Measurements from ENCODE around the gene ARL6.

ARL6 gene

GRCh38 chr3:97763586-97764406, 762 bp upstream of the ARL6 start:
- TF ChIP-seq TEAD4 (IDR thresholded peaks at IDR 0.05): no peak
- TF ChIP-seq TAF1 (IDR thresholded peaks at IDR 0.05; ENCODE audit: low read depth): no peak
- TF ChIP-seq CREB1 (IDR thresholded peaks at IDR 0.05; ENCODE audit: low read depth): no peak
- no peak for TF ChIP-seq RAD21 (IDR thresholded peaks at IDR 0.05; ENCODE audit: low read depth)
- TF ChIP-seq, protein P1, sequence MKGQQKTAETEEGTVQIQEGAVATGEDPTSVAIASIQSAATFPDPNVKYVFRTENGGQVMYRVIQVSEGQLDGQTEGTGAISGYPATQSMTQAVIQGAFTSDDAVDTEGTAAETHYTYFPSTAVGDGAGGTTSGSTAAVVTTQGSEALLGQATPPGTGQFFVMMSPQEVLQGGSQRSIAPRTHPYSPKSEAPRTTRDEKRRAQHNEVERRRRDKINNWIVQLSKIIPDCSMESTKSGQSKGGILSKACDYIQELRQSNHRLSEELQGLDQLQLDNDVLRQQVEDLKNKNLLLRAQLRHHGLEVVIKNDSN (IDR thresholded peaks at IDR 0.05): no peak
- TF ChIP-seq EGR1 (IDR thresholded peaks at IDR 0.05): no peak
- TF ChIP-seq EP300 (IDR thresholded peaks at IDR 0.05; ENCODE audit: borderline replicate concordance): no peak
- no peak for TF ChIP-seq FOXM1 (IDR thresholded peaks at IDR 0.05; ENCODE audit: borderline replicate concordance, low read depth)
- no peak for TF ChIP-seq CEBPB (IDR thresholded peaks at IDR 0.05)
- TF ChIP-seq, protein P2, sequence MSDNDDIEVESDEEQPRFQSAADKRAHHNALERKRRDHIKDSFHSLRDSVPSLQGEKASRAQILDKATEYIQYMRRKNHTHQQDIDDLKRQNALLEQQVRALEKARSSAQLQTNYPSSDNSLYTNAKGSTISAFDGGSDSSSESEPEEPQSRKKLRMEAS (IDR thresholded peaks at IDR 0.05): no peak
- TF ChIP-seq, protein P3, sequence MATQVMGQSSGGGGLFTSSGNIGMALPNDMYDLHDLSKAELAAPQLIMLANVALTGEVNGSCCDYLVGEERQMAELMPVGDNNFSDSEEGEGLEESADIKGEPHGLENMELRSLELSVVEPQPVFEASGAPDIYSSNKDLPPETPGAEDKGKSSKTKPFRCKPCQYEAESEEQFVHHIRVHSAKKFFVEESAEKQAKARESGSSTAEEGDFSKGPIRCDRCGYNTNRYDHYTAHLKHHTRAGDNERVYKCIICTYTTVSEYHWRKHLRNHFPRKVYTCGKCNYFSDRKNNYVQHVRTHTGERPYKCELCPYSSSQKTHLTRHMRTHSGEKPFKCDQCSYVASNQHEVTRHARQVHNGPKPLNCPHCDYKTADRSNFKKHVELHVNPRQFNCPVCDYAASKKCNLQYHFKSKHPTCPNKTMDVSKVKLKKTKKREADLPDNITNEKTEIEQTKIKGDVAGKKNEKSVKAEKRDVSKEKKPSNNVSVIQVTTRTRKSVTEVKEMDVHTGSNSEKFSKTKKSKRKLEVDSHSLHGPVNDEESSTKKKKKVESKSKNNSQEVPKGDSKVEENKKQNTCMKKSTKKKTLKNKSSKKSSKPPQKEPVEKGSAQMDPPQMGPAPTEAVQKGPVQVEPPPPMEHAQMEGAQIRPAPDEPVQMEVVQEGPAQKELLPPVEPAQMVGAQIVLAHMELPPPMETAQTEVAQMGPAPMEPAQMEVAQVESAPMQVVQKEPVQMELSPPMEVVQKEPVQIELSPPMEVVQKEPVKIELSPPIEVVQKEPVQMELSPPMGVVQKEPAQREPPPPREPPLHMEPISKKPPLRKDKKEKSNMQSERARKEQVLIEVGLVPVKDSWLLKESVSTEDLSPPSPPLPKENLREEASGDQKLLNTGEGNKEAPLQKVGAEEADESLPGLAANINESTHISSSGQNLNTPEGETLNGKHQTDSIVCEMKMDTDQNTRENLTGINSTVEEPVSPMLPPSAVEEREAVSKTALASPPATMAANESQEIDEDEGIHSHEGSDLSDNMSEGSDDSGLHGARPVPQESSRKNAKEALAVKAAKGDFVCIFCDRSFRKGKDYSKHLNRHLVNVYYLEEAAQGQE (IDR thresholded peaks at IDR 0.05; ENCODE audit: low read depth): no peak
- no peak for TF ChIP-seq TCF12 (IDR thresholded peaks at IDR 0.05; ENCODE audit: low read depth)
- TF ChIP-seq ZBTB7A (IDR thresholded peaks at IDR 0.05; ENCODE audit: low read depth): no peak
- TF ChIP-seq YY1 (IDR thresholded peaks at IDR 0.05; ENCODE audit: low read depth): no peak
- TF ChIP-seq NFIC (IDR thresholded peaks at IDR 0.05): no peak

DNA sequence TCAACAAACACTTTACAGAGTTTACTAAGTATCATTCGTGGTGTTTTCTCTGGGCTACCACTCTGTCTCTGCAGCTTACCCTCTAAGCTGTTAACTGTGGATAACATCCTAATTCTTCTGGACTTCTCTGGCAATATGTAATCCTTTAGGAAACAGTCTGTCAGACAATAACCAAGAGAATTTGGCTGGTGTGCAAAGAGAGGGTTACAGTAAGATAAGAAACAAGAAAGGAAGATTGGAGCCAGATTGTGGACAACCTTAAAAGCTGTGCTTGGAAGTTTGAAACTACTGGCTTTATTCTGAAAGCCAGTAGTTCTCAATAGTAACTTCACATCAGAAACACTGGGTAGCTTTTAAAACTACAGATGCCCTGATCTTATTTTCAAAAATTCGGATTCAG, 778 bp downstream of the ARL6 start:
- no peak for TF ChIP-seq RAD21 (IDR thresholded peaks at IDR 0.05; ENCODE audit: low read depth)
- TF ChIP-seq, protein P1 (IDR thresholded peaks at IDR 0.05): no peak
- TF ChIP-seq EP300 (IDR thresholded peaks at IDR 0.05; ENCODE audit: borderline replicate concordance): no peak
- TF ChIP-seq CREB1 (IDR thresholded peaks at IDR 0.05; ENCODE audit: low read depth): no peak
- no peak for TF ChIP-seq EGR1 (IDR thresholded peaks at IDR 0.05)
- TF ChIP-seq, protein P3 (IDR thresholded peaks at IDR 0.05; ENCODE audit: low read depth): no peak
- TF ChIP-seq FOXM1 (IDR thresholded peaks at IDR 0.05; ENCODE audit: borderline replicate concordance, low read depth): no peak
- TF ChIP-seq CEBPB (IDR thresholded peaks at IDR 0.05): no peak
- TF ChIP-seq NFIC (IDR thresholded peaks at IDR 0.05): no peak
- no peak for TF ChIP-seq TEAD4 (IDR thresholded peaks at IDR 0.05)
- TF ChIP-seq ZBTB7A (IDR thresholded peaks at IDR 0.05; ENCODE audit: low read depth): no peak
- TF ChIP-seq TAF1 (IDR thresholded peaks at IDR 0.05; ENCODE audit: low read depth): no peak
- TF ChIP-seq, protein P2 (IDR thresholded peaks at IDR 0.05): no peak
- no peak for TF ChIP-seq TCF12 (IDR thresholded peaks at IDR 0.05; ENCODE audit: low read depth)
- TF ChIP-seq YY1 (IDR thresholded peaks at IDR 0.05; ENCODE audit: low read depth): no peak

DNA sequence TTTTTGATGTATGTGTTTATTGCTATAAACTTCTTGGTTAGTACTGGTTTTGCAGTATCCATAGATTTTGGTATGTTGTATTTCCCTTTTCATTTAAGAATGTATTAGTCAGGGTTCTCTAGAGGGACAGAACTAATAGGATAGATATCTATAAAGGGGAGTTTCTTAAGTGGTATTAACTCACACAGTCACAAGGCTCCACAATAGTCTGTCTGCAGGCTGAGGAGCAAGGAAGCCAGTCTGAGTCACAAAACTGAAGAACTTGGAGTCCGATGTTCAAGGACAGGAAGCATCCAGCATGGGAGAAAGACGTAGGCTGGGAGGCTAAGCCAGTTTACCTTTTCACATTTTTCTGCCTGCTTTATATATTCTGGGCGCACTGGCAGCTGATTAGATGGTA, 8.4 kb downstream of the ARL6 start:
- TF ChIP-seq NFIC (IDR thresholded peaks at IDR 0.05): no peak
- TF ChIP-seq, protein P2 (IDR thresholded peaks at IDR 0.05): no peak
- no peak for TF ChIP-seq TEAD4 (IDR thresholded peaks at IDR 0.05)
- no peak for TF ChIP-seq TCF12 (IDR thresholded peaks at IDR 0.05; ENCODE audit: low read depth)
- no peak for TF ChIP-seq EP300 (IDR thresholded peaks at IDR 0.05; ENCODE audit: borderline replicate concordance)
- TF ChIP-seq CEBPB (IDR thresholded peaks at IDR 0.05): no peak
- TF ChIP-seq YY1 (IDR thresholded peaks at IDR 0.05; ENCODE audit: low read depth): no peak

DNA sequence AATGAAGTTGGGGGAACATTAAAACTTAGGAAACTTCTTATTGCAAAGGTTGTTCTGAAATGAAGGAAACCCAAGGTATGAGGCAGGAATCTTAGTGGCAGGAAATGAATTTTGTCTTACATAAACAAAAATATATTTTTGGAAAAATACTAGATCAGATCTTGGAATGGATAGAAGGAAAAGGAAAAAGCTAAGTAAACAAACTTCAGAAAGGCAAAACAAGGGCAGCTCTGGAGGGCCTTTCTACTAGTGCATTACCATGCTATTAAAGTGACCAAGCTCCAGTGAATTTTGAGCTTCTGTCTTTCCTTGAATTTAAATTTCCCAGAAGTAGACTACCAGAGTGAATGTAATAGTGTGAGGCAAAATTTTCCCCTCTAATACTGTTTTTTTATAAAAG, 13.6 kb downstream of the ARL6 start:
- no peak for TF ChIP-seq TCF12 (IDR thresholded peaks at IDR 0.05; ENCODE audit: low read depth)

- TF ChIP-seq RAD21 (IDR thresholded peaks at IDR 0.05; ENCODE audit: low read depth): peak; percentile 77
- no peak for TF ChIP-seq NFIC (IDR thresholded peaks at IDR 0.05)
Measured at GRCh38 chr3:97793420-97794019, 29.0 kb downstream of the ARL6 start.

- TF ChIP-seq EP300 (IDR thresholded peaks at IDR 0.05; ENCODE audit: borderline replicate concordance) (no peak), ZBTB7A (IDR thresholded peaks at IDR 0.05; ENCODE audit: low read depth) (no peak), NFIC (IDR thresholded peaks at IDR 0.05) (no peak), FOXM1 (IDR thresholded peaks at IDR 0.05; ENCODE audit: borderline replicate concordance, low read depth) (no peak)
- TF ChIP-seq, protein P1 (IDR thresholded peaks at IDR 0.05): no peak
- TF ChIP-seq, protein P3 (IDR thresholded peaks at IDR 0.05; ENCODE audit: low read depth): no peak
Measured at GRCh38 chr3:97795951-97796350, 31.4 kb downstream of the ARL6 start.

Data from Ishikawa (cell line).